LNCaP clone FGC (cell line): ENCODE results near the gene CDC42SE2.

ENCODE experiments used
- DNase-seq: peaks from one replicate; pipeline ENCODE4 v3.0.0-alpha.2; 2011; ENCODE audit warnings: low read depth
- H3K4me3 ChIP-seq: 2 replicates; pipeline ENCODE4 v1.5.1; 2011; ENCODE audit warnings: mild to moderate bottlenecking, low read depth, low read length, control low read depth
- TF ChIP-seq, protein P1 (sequence below): IDR thresholded peaks from 2 replicates; pipeline ENCODE4 v1.5.1; 2012; ENCODE audit warnings: mild to moderate bottlenecking; ENCODE audit not compliant: control insufficient read depth, insufficient read depth; ENCODE audit errors: extremely low read depth

CDC42SE2 gene

DNA sequence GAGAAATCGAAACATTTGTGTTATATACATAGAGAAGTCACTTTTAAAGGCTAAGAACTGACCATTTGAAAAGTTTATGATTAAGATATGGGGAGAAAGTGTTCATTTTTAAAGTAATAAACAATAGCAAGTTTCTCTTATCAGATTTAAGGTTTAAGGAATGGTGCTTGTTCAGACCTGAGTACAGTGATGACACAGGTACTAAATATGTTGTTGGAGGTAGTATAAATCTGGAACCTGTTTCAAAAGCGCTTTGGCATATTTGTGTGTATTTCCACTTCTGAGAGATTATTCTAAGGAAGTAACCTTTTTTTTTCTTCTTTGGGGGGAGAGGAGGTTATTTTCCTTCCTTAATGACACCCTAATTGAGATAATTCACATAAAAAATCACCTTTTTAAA lies 18.4 kb downstream of the CDC42SE2 start:
- DNase-seq, result no peak
- TF ChIP-seq, protein P1, sequence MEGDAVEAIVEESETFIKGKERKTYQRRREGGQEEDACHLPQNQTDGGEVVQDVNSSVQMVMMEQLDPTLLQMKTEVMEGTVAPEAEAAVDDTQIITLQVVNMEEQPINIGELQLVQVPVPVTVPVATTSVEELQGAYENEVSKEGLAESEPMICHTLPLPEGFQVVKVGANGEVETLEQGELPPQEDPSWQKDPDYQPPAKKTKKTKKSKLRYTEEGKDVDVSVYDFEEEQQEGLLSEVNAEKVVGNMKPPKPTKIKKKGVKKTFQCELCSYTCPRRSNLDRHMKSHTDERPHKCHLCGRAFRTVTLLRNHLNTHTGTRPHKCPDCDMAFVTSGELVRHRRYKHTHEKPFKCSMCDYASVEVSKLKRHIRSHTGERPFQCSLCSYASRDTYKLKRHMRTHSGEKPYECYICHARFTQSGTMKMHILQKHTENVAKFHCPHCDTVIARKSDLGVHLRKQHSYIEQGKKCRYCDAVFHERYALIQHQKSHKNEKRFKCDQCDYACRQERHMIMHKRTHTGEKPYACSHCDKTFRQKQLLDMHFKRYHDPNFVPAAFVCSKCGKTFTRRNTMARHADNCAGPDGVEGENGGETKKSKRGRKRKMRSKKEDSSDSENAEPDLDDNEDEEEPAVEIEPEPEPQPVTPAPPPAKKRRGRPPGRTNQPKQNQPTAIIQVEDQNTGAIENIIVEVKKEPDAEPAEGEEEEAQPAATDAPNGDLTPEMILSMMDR, result no peak
- no peak overlapping the region for H3K4me3 ChIP-seq

DNA sequence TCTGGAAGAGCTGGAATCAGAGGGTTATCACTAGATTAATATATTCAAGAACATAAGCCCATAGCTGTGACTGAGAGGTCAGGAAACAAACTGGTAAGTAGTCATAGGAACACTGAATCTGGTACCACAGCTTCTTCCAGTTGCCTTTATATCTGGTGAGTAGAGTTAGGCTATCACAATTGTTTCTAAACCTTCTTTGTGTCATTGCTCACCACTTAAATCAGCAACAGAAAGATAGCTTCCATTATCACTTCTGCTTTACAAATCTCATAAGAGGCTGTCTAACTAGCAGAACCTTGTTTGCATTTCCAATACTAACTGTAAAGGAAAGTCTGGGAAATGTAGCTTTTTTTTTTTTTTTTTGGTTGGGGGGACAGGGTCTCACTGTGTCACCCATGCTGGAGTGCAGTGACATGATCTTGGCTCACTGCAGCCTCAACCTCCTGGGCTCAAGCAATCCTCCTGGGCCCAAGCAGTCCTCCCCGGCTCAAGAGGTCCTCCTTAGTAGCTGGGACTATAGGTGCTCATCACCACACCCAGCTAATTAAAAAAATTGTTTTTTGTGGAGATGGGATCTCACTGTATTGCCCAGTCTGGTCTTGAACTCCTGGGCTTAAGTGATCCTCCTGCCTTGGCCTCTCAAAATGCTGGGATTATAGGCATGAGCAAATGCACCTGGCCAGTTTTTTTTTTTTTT lies 22.0 kb downstream of the CDC42SE2 start:
- TF ChIP-seq, protein P1, result no peak
- no peak overlapping the region for H3K4me3 ChIP-seq
- no peak for DNase-seq

- TF ChIP-seq, protein P1, result no peak
- DNase-seq, result no peak
- no peak overlapping the region for H3K4me3 ChIP-seq
Observed at GRCh38 chr5:131286400-131286715, 22.5 kb downstream of the CDC42SE2 start.

DNA sequence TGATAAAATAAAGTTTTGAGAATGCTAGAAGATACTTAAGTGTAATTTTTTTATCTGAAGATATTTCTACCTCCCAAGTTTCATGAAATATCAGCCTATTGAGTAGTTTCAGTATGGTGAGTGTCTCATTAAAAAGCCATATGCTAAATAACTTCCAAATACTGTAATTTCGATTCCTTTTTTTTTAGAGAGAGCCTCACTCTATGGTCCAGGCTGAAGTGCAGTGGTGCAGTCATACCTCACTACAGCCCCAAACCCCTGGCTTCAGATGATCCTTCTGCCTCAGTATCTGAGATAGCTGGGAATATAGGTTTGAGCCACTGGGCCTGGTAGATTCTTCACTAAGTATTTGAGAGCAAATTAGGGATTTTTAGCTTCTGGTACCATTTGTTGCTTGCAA lies 24.5 kb downstream of the CDC42SE2 start:
- TF ChIP-seq, protein P1, result no peak
- no peak overlapping the region for H3K4me3 ChIP-seq
- DNase-seq, result no peak

DNA sequence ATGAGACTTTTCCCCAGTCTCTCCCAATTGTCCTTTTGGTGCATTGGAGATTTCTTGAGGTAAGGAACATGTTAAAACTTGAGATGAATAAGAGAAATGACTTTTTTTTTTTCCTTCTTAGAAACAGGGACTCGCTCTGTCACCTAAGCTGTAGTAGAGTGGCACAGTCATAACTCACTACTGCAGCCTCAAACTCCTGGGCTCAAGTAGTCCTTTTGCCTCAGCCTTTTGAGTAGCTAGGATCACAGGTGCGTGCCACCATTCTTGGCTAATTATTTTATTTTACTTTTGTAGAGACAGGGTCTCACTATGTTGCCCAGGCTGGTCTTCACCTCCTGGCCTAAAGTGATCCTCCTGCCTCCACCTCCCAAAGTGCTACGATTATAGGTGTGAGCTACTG lies 25.9 kb downstream of the CDC42SE2 start:
- TF ChIP-seq, protein P1, result no peak
- H3K4me3 ChIP-seq, result no peak overlapping the region
- no peak for DNase-seq

DNA sequence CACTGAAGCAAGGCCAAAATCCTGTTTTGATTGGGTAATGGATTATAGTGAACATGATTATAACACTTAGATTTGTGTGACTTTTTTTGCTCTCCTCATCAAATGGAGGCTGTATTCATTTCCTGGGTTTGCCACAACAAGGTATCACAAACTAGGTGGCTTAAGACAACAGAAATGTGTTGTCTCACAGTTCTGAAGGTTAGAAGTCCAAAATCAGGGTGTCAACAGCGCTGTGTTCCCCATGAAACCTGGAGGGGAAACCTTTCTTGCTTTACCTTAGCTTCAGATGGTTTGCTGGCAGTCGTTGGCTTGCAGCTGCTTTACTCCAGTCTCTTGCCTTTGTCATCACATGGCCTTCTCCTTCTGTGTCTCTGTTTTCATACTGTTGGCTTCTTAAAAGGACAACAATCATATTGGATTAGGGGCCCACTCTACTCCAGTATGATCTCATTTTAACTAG lies 32.4 kb downstream of the CDC42SE2 start:
- H3K4me3 ChIP-seq, result no peak overlapping the region
- DNase-seq, result no peak
- TF ChIP-seq, protein P1, result no peak

- DNase-seq, result no peak
- TF ChIP-seq, protein P1, result no peak
- no peak overlapping the region for H3K4me3 ChIP-seq
Observed at GRCh38 chr5:131297886-131298285, 34.0 kb downstream of the CDC42SE2 start.
